Caco-2 (cell line): ENCODE measurements around the gene PEAK3. TPM values are rescaled to one million over a fixed set of nuclear protein-coding genes. Genes with fewer than 3 reads are reported as not detected.

Experiments used
- BruUV-seq: library from RNA; stranded (reverse); fragments of 400-500 nt; replicated peaks from 2 replicates; lab custom pipeline; 2021; lab: Mats Ljungman, UMichigan
- CTCF ChIA-PET: fragments of 300-600 bp; sonication (Branson Sonifier 250); formaldehyde crosslinking; loops from one replicate; lab custom pipeline; 2022; ENCODE audit warnings: antibody characterized with exemption; lab: Charles Lee
- POLR2A ChIA-PET: fragments of 300-600 bp; sonication (Branson Sonifier 250); formaldehyde crosslinking; loops from one replicate; lab custom pipeline; 2022; ENCODE audit warnings: antibody characterized with exemption; lab: Charles Lee
- DNase-seq, 2 experiments: peaks; one replicate each; pipeline versions ENCODE4 v3.0.0 to v3.0.0-alpha.2; 2020 to 2022
- H3K27me3 ChIP-seq: replicated peaks from 2 replicates; pipeline ENCODE4 v1.6.0; 2011; ENCODE audit warnings: low read length; ENCODE audit not compliant: control insufficient read depth, insufficient read depth
- H3K36me3 ChIP-seq: 2 replicates; pipeline ENCODE4 v1.5.1; 2011; ENCODE audit warnings: low read length; ENCODE audit not compliant: control insufficient read depth, insufficient read depth
- H3K4me1 ChIP-seq: fragments of 250-450 bp; sonication (Bioruptor Pico); 2 replicates; pipeline ENCODE4 v1.5.1; 2020; ENCODE audit warnings: mild to moderate bottlenecking
- H3K4me3 ChIP-seq: 2 replicates; pipeline ENCODE4 v1.5.1; 2011; ENCODE audit warnings: low read depth, mild to moderate bottlenecking, control low read depth, low read length
- H3K9me3 ChIP-seq: fragments of 250-450 bp; sonication (Bioruptor Pico); 2 replicates; pipeline ENCODE4 v1.5.1; 2020; ENCODE audit warnings: mild to moderate bottlenecking, moderate library complexity
- H3K27ac Mint-ChIP-seq: one replicate; pipeline ENCODE4 v1.8.0; 2022; ENCODE audit warnings: mixed read lengths; ENCODE audit not compliant: unreplicated experiment
- H3K27me3 Mint-ChIP-seq: one replicate; pipeline ENCODE4 v1.8.0; 2022; ENCODE audit warnings: mixed read lengths; ENCODE audit not compliant: insufficient read depth, unreplicated experiment
- H3K36me3 Mint-ChIP-seq: one replicate; pipeline ENCODE4 v1.8.0; 2022; ENCODE audit warnings: mild to moderate bottlenecking, mixed read lengths; ENCODE audit not compliant: insufficient read depth, unreplicated experiment
- H3K4me1 Mint-ChIP-seq: one replicate; pipeline ENCODE4 v1.8.0; 2022; ENCODE audit warnings: low read depth, mixed read lengths; ENCODE audit not compliant: unreplicated experiment
- H3K4me3 Mint-ChIP-seq: one replicate; pipeline ENCODE4 v1.8.0; 2022; ENCODE audit warnings: mild to moderate bottlenecking, moderate library complexity, mixed read lengths; ENCODE audit not compliant: unreplicated experiment
- H3K9me3 Mint-ChIP-seq: one replicate; pipeline ENCODE4 v1.8.0; 2022; ENCODE audit warnings: mixed read lengths; ENCODE audit not compliant: unreplicated experiment
- intact Hi-C: fragments of 100-400 bp; cut with micrococcal nuclease; formaldehyde crosslinking; loops from one replicate; pipeline ENCODE4 v1.10.0; 2022; ENCODE audit not compliant: unreplicated experiment
- total RNA-seq: library from RNA; stranded (reverse); gene quantifications from 2 replicates; pipeline ENCODE4 v1.2.3, GENCODE V29; 2022
- TF ChIP-seq, protein P1 (sequence below), 2 experiments: fragments of 200-600 bp in 1 of 2; IDR thresholded peaks; 1 replicate in 1 of 2; 2 replicates in 1 of 2; pipeline versions ENCODE4 v1.5.1 to v1.8.0; 2011 to 2022; ENCODE audit warnings: antibody characterized with exemption in 1 of 2, control low read depth in 1 of 2, inconsistent platforms in 1 of 2, low read depth in 1 of 2, low read length in 1 of 2, mild to moderate bottlenecking in 1 of 2, moderate library complexity in 1 of 2; ENCODE audit not compliant: insufficient read depth in 1 of 2, severe bottlenecking in 1 of 2, unreplicated experiment in 1 of 2

Gene PEAK3
- total RNA-seq, 1 experiment from 2014 or later: not detected

DNA sequence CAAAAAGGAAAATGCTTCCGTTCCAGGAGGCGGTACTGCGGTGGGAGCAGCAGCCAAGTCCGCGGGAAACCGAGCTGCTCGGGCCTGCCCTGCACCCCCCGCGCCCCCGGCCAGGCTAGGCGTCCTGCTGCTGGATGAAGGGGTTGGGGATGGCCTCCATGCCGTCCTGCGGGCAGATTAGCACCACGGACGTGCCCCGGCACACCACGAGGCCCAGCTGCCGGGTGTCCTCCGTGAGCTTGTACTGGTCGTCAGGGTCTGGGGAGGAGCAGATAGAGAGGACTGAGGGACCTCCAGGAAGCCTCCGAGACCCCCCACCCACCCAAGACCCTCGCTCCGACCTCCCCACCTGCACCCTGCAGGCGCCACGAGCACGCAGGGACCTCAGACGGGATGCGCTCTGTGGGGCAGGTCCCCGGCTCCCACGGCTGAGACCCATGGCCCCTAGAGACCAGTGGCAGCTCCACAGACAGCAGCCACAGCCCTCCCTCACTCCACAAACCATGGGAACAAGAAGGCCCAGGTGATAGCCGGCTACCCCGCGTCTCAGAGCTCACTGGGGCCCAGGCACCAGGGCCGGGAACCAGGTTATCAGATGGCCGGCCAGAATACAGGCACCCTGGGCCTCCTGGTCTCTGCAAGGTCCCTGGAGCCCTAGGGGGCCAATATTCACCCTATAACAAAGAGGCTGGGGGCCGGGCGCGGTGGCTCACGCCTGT, 39.7 kb upstream of the PEAK3 start:
- DNase-seq: no peak
- H3K36me3 ChIP-seq: 0 out of 2 replicates have a peak, but pooled peaks cover 1% of the 10 kb centered on the region
- TF ChIP-seq, protein P1, sequence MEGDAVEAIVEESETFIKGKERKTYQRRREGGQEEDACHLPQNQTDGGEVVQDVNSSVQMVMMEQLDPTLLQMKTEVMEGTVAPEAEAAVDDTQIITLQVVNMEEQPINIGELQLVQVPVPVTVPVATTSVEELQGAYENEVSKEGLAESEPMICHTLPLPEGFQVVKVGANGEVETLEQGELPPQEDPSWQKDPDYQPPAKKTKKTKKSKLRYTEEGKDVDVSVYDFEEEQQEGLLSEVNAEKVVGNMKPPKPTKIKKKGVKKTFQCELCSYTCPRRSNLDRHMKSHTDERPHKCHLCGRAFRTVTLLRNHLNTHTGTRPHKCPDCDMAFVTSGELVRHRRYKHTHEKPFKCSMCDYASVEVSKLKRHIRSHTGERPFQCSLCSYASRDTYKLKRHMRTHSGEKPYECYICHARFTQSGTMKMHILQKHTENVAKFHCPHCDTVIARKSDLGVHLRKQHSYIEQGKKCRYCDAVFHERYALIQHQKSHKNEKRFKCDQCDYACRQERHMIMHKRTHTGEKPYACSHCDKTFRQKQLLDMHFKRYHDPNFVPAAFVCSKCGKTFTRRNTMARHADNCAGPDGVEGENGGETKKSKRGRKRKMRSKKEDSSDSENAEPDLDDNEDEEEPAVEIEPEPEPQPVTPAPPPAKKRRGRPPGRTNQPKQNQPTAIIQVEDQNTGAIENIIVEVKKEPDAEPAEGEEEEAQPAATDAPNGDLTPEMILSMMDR (IDR thresholded peaks at IDR 0.05; ENCODE audit: insufficient read depth in 1 of 2, low read depth in 1 of 2, low read length in 1 of 2, severe bottlenecking in 1 of 2, unreplicated experiment in 1 of 2): no peak
- H3K4me1 ChIP-seq: no peaks in the 10 kb centered on the region
- intact Hi-C loops: no loop called here
- BruUV-seq: no TSS peak
- H3K9me3 ChIP-seq: no peaks in the 10 kb centered on the region
- no peaks in the 10 kb centered on the region for H3K4me1 Mint-ChIP-seq
- no peak overlapping the region for H3K4me3 Mint-ChIP-seq
- H3K9me3 Mint-ChIP-seq: no peaks in the 10 kb centered on the region
- H3K27me3 Mint-ChIP-seq: no peaks in the 10 kb centered on the region
- CTCF ChIA-PET: interaction anchor here (0.6 kb wide), 1 partner anchor 315 kb away, joined by 3 read pairs; no protein-coding TSS in a partner anchor
- peaks cover 15% of the 10 kb centered on the region for H3K36me3 Mint-ChIP-seq
- POLR2A ChIA-PET: no interaction called here
- no peaks in the 10 kb centered on the region for H3K27me3 ChIP-seq
- no peak overlapping the region for H3K4me3 ChIP-seq
- H3K27ac Mint-ChIP-seq: no peak overlapping the region

DNA sequence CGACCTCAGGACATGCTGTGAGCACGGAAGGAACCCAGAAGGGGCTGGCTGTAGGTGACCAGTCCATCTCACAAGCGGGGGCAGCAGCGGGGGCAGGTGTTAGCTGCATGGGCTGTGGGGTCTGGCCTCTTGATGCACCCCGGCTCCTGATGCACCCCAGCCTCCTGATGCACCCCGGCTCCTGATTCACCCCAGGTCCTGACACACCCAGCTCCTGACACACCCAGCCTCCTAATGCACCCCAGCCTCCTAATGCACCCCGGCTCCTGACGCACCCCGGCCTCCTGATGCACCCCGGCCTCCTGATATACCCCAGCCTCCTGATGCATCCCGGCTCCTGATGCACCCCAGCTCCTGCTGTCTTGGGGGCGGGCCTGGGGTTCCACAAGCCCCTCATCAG, 39.0 kb upstream of the PEAK3 start:
- BruUV-seq: no TSS peak
- Mint-ChIP-seq H3K4me1 (no peaks in the 10 kb centered on the region), H3K4me3 (no peak overlapping the region), H3K9me3 (no peaks in the 10 kb centered on the region), H3K27me3 (no peaks in the 10 kb centered on the region), H3K27ac (no peak overlapping the region), H3K36me3 (peaks cover 13% of the 10 kb centered on the region)
- POLR2A ChIA-PET: no interaction called here
- Histone ChIP-seq H3K4me1 (no peaks in the 10 kb centered on the region), H3K36me3 (0 out of 2 replicates have a peak, but pooled peaks cover 1% of the 10 kb centered on the region), H3K27me3 (no peaks in the 10 kb centered on the region), H3K4me3 (no peak overlapping the region), H3K9me3 (no peaks in the 10 kb centered on the region)
- intact Hi-C loops: no loop called here
- CTCF ChIA-PET: no interaction called here
- TF ChIP-seq, protein P1 (IDR thresholded peaks at IDR 0.05; ENCODE audit: insufficient read depth in 1 of 2, low read depth in 1 of 2, low read length in 1 of 2, severe bottlenecking in 1 of 2, unreplicated experiment in 1 of 2): no peak
- DNase-seq: no peak

DNA sequence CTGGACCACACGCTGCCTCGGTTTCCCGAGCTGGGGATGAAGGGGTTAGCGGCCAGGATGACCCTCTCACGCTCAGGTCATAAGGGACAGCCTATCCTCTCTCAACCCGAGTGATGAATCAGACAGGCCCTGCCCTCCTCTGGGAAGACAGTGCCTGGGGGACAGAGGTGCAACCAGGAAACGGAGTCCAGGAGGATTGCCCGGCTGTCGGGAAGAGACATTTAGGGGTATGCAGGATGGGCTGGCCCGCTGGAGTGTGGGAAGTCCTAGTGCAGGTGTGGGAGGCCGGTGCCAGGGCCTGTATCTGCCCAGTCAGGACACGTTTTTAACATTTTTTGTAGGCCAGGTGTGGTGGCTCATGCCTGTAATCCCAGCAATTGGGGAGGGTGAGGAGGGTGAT, 38.1 kb upstream of the PEAK3 start:
- BruUV-seq: no TSS peak
- Histone ChIP-seq H3K9me3 (no peaks in the 10 kb centered on the region), H3K4me1 (no peaks in the 10 kb centered on the region), H3K36me3 (no peaks in the 10 kb centered on the region), H3K27me3 (no peaks in the 10 kb centered on the region), H3K4me3 (no peak overlapping the region)
- Mint-ChIP-seq H3K27me3 (no peaks in the 10 kb centered on the region), H3K36me3 (peaks cover 9% of the 10 kb centered on the region), H3K4me3 (no peak overlapping the region), H3K4me1 (no peaks in the 10 kb centered on the region), H3K9me3 (peaks cover 3% of the 10 kb centered on the region), H3K27ac (no peak overlapping the region)
- ChIA-PET POLR2A (no interaction called here), CTCF (no interaction called here)
- DNase-seq: no peak
- TF ChIP-seq, protein P1 (IDR thresholded peaks at IDR 0.05; ENCODE audit: insufficient read depth in 1 of 2, low read depth in 1 of 2, low read length in 1 of 2, severe bottlenecking in 1 of 2, unreplicated experiment in 1 of 2): no peak
- intact Hi-C loops: no loop called here
